GM12878 (cell line): ENCODE results near the gene RGS6. TPM values are rescaled to one million over a fixed set of nuclear protein-coding genes. Genes with fewer than 3 reads are reported as not detected.

Experiments
- ATAC-seq: fragments of 200-7000 bp; cut with Tn5 transposase; 3 replicates; pipeline ENCODE4 v1.9.1; 2020; ENCODE audit warnings: mild to moderate bottlenecking, moderate library complexity
- BruUV-seq: library from RNA; stranded (reverse); fragments of 400-500 nt; replicated peaks from 2 replicates; lab custom pipeline; 2021; lab: Mats Ljungman, UMichigan
- CTCF ChIA-PET: fragments of 300-600 bp; sonication (Branson Sonifier 250); formaldehyde crosslinking; extraction: SDS; loops from one replicate; lab custom pipeline; 2021; ENCODE audit warnings: inconsistent platforms; lab: Yijun Ruan, JAX
- POLR2A ChIA-PET: fragments of 350-600 bp; formaldehyde crosslinking; extraction: SDS; loops from one replicate; lab custom pipeline; 2021; ENCODE audit warnings: inconsistent platforms; lab: Charles Lee
- RAD21 ChIA-PET: fragments of 300-600 bp; sonication (Branson Sonifier 250); formaldehyde crosslinking; loops from one replicate; lab custom pipeline; 2023; ENCODE audit warnings: antibody characterized with exemption; ENCODE audit not compliant: unreplicated experiment; lab: Charles Lee
- SMC1A ChIA-PET: fragments of 300-600 bp; sonication (Branson Sonifier 250); formaldehyde crosslinking; loops from one replicate; lab custom pipeline; 2023; ENCODE audit not compliant: unreplicated experiment, uncharacterized antibody; lab: Charles Lee
- DNase-seq: peaks from one replicate; pipeline ENCODE4 v3.0.0-alpha.2; 2011; ENCODE audit warnings: low read depth, low spot score
- FAIRE-seq: peaks from 3 replicates; lab custom pipeline; 2011; peaks lifted over from hg19 to GRCh38; lab: Jason Lieb, UNC
- H2AFZ ChIP-seq: 2 replicates; pipeline ENCODE4 v1.6.0; 2011; ENCODE audit warnings: low read depth, low read length, control low read depth; ENCODE audit not compliant: control insufficient read depth
- H3K27ac ChIP-seq: 2 replicates; pipeline ENCODE4 v1.5.1; 2011; ENCODE audit warnings: control low read depth; ENCODE audit not compliant: control insufficient read depth, insufficient read depth
- H3K27me3 ChIP-seq, 2 experiments: replicated peaks in 1 of 2; 2 replicates each; pipeline versions ENCODE4 v1.6.0 to v1.6.1; 2011; ENCODE audit warnings: low read length in 1 of 2; ENCODE audit not compliant: control insufficient read depth in 2 of 2, insufficient read depth in 2 of 2
- H3K36me3 ChIP-seq, 2 experiments: 2 replicates each; pipeline ENCODE4 v1.5.1; 2011; ENCODE audit warnings: low read length in 1 of 2; ENCODE audit not compliant: control insufficient read depth in 2 of 2, insufficient read depth in 2 of 2
- H3K4me1 ChIP-seq: 2 replicates; pipeline ENCODE4 v1.6.1; 2011; ENCODE audit warnings: mild to moderate bottlenecking, low read length, moderate library complexity, mixed read lengths; ENCODE audit not compliant: control insufficient read depth, insufficient read depth
- H3K4me2 ChIP-seq: 2 replicates; pipeline ENCODE4 v1.6.0; 2011; ENCODE audit warnings: control low read depth; ENCODE audit not compliant: control insufficient read depth, insufficient read depth
- H3K4me3 ChIP-seq: fragments of 200-600 bp; sonication (generic); 2 replicates; pipeline ENCODE4 v1.5.1; 2016
- H3K79me2 ChIP-seq: 2 replicates; pipeline ENCODE4 v1.6.0; 2011; ENCODE audit warnings: low read length; ENCODE audit not compliant: control insufficient read depth, insufficient read depth
- H3K9ac ChIP-seq: 2 replicates; pipeline ENCODE4 v1.8.0; 2011; ENCODE audit warnings: low read length, control low read depth, mixed read lengths; ENCODE audit not compliant: control insufficient read depth, insufficient read depth
- H3K9me3 ChIP-seq: replicated peaks from 3 replicates; pipeline ENCODE4 v1.5.1; 2011; ENCODE audit warnings: mild to moderate bottlenecking, low read length; ENCODE audit not compliant: control insufficient read depth, insufficient read depth
- H4K20me1 ChIP-seq: 2 replicates; pipeline ENCODE4 v1.6.0; 2011; ENCODE audit not compliant: control insufficient read depth, insufficient read depth
- E2F8 ChIP-seq: fragments of 450-650 bp; IDR thresholded peaks from 2 replicates; pipeline ENCODE4 v1.6.1; 2018; ENCODE audit warnings: mild to moderate bottlenecking, low read depth, moderate library complexity; ENCODE audit not compliant: partially characterized antibody
- MEF2B ChIP-seq: fragments of 450-650 bp; IDR thresholded peaks from 2 replicates; pipeline ENCODE4 v1.6.1; 2018; ENCODE audit warnings: mild to moderate bottlenecking, moderate library complexity; ENCODE audit not compliant: partially characterized antibody, poor library complexity, severe bottlenecking
- WGBS: methylation state at CpG from one replicate; pipeline ENCODE4 v1.1.6; 2016; ENCODE audit warnings: low lambda C conversion rate; ENCODE audit not compliant: insufficient replicate concordance, insufficient coverage; ENCODE audit errors: missing lambda C conversion rate; 5-methylcytosine and 5-hydroxymethylcytosine counted together
- in situ Hi-C: fragments of 300-500 bp; cut with MboI; formaldehyde crosslinking; loops from 9 replicates; pipeline ENCODE4 v1.14.3; 2018; ENCODE audit warnings: mixed read lengths
- intact Hi-C: fragments of 100-400 bp; cut with micrococcal nuclease; formaldehyde crosslinking; loops from one replicate; pipeline ENCODE4 v1.14.2; 2022; ENCODE audit not compliant: unreplicated experiment
- microRNA-seq: library from miRNA; unstranded; fragments of <30 nt; microRNA quantifications from one replicate; pipeline ENCODE4, GENCODE V29; 2018
- polyA plus RNA-seq, 11 experiments: library from polyadenylated mRNA; depleted of rRNA in 4 of 11; unstranded in 6 of 11; stranded (reverse) in 5 of 11; fragments of >200 nt; fragmentation: Nextera tagmentation in 4 of 11; fragmentation: Illumina TruSeq in 1 of 11; extraction: Ambion mirVana in 4 of 11; extraction: Trizol in 1 of 11; gene quantifications; 1 replicate in 1 of 11; 2 replicates in 10 of 11; pipeline versions ENCODE4 v1.2.1 to v1.2.3, GENCODE V29; 2011 to 2016; ENCODE audit warnings: inconsistent platforms in 2 of 11, missing spikeins in 2 of 11, low read depth in 1 of 11
- small RNA-seq: library from RNA; depleted of rRNA; stranded (forward); fragments of <200 nt; gene quantifications from one replicate; pipeline ENCODE3, GENCODE V24; 2014
- total RNA-seq, 4 experiments: library from RNA; depleted of rRNA in 3 of 4; stranded (reverse); fragments of >200 nt in 3 of 4; fragmentation: Illumina TruSeq in 1 of 4; extraction: Trizol in 1 of 4; gene quantifications; 2 replicates each; pipeline versions ENCODE4 v1.2.1 to v1.2.3, GENCODE V29; 2013 to 2021

The RGS6 gene
- total and polyA plus RNA-seq, 10 of the 15 experiments (the other 5 are each of a cell fraction or from before 2014, with no cell fraction given): 3.9 to 18.1 (median 12.4) TPM

GRCh38 chr14:72615451-72616121 is 683.4 kb downstream of the RGS6 start:
- ATAC-seq: no peak
- H4K20me1 ChIP-seq: no peaks in the 10 kb centered on the region
- no peak for DNase-seq
- ChIA-PET RAD21 (no interaction called here), SMC1A (interaction anchor here (1.0 kb wide), 1 partner anchor 10 kb away, joined by 3 read pairs; no protein-coding TSS in a partner anchor), CTCF (interaction anchor here (1.2 kb wide), 1 partner anchor 288 kb away, joined by 3 read pairs; no protein-coding TSS in a partner anchor), POLR2A (no interaction called here)
- H3K79me2 ChIP-seq: no peaks in the 10 kb centered on the region
- in situ Hi-C loops: no loop called here
- FAIRE-seq: no peak
- H3K27ac ChIP-seq: no peak overlapping the region
- no peak overlapping the region for H3K4me2 ChIP-seq
- H3K4me1 ChIP-seq: no peaks in the 10 kb centered on the region
- intact Hi-C loops: no loop called here
- H3K36me3 ChIP-seq: no peaks in the 10 kb centered on the region
- 51% methylated on average over 8 of the region's 9 CpGs for WGBS
- H3K9me3 ChIP-seq: no peaks in the 10 kb centered on the region
- H3K4me3 ChIP-seq: no peak overlapping the region
- no peak for TF ChIP-seq E2F8
- TF ChIP-seq MEF2B: no peak
- H2AFZ ChIP-seq: no peak overlapping the region
- H3K9ac ChIP-seq: no peak overlapping the region
- no TSS peak for BruUV-seq
- no peaks in the 10 kb centered on the region; a peak in 1 of 4 replicates for H3K27me3 ChIP-seq

Small RNA genes within 50 kb of the gene (microRNA-seq; reads per million reads assigned to microRNA genes)
- 0.56 reads per million for gene MIR7843

Small RNA genes within 50 kb of the gene (small RNA-seq; reads per million reads assigned to genes)
- gene MIR7843: not detected
- not detected for gene RF00019
